NCI-H2171 (cell line): ENCODE results near the gene DEPP1.
A peak's percentile ranks its signal among the peaks of the same experiment; 100 is the strongest.

Source experiments
- DNase-seq: peaks from one replicate; lab custom pipeline; 2025; lab: John Stamatoyannopoulos, UW

The DEPP1 gene

GRCh38 chr10:44979281-44980191 lies 927 bp upstream of the DEPP1 start:
- DNase-seq = no peak

DNA sequence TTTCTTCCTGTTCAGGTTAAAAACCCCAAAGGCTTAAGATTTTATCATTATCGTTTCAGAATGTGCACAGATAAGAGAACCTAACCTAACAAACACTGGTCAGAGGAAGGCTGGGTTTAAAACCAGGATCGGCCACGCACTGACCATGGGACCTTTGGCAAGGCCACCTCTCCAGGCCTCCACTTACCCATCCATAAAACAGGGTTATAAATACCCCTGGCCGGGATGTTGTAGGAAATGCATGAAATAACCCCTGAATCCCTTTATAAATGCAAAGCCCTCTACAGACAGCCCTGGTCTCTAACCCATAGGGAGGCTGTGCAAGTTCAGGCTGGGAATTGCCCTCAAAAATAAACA lies 418 bp downstream of the DEPP1 start:
- DNase-seq = no peak

GRCh38 chr10:44977287-44978212 lies 1.1 kb downstream of the DEPP1 start:
- DNase-seq = no peak

- DNase-seq = no peak
These were observed 2.0 kb downstream of the DEPP1 start for GRCh38 chr10:44976352-44977198.

- peak; percentile 23 for DNase-seq
These were observed 2.9 kb downstream of the DEPP1 start for GRCh38 chr10:44975431-44976331.

DNA sequence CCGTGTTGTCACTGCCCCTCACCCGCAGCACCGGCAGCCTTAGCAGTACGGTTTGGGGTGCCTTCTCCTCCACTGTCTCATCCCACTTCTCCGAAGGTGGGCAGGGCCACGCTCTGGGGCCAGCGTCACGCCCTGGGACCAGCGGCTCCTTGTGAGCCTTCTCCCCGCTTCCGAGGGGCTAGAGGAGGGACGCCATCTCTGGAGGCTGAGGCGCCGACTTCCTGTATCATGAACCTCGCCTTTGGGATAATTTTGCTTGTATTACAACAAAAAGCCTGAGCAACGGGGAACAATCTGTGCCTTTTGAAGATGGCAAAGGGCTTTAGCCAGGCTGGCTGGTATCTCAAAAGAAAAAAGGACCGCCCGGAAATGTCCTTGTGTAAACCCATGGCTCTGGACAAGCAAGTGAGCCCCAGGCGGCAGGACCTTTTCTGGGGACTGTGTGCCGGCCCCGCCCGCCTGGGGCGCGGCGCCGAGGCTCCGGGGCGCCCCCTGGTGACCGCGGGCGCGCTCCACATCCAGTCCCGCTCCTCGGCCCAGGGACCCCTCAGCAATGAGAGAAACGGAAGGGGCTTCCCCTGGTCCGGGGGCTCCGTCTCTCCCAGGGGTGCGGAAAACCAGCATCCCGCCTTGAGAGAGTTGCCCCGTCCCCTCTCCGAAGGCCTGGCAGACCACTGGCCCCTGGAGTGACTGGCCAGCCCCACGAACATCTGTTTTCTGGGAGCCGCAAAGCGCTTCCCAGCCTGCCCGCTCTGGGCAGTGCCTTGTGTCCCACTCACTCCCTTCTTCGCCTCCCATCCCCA lies 3.8 kb downstream of the DEPP1 start:
- DNase-seq = peak; percentile 19

GRCh38 chr10:44974082-44974627 lies 4.5 kb downstream of the DEPP1 start:
- no peak for DNase-seq

- no peak for DNase-seq
These were observed 5.1 kb downstream of the DEPP1 start for GRCh38 chr10:44973323-44974081.

- no peak for DNase-seq
These were observed 5.7 kb downstream of the DEPP1 start for GRCh38 chr10:44972874-44973306.

DNA sequence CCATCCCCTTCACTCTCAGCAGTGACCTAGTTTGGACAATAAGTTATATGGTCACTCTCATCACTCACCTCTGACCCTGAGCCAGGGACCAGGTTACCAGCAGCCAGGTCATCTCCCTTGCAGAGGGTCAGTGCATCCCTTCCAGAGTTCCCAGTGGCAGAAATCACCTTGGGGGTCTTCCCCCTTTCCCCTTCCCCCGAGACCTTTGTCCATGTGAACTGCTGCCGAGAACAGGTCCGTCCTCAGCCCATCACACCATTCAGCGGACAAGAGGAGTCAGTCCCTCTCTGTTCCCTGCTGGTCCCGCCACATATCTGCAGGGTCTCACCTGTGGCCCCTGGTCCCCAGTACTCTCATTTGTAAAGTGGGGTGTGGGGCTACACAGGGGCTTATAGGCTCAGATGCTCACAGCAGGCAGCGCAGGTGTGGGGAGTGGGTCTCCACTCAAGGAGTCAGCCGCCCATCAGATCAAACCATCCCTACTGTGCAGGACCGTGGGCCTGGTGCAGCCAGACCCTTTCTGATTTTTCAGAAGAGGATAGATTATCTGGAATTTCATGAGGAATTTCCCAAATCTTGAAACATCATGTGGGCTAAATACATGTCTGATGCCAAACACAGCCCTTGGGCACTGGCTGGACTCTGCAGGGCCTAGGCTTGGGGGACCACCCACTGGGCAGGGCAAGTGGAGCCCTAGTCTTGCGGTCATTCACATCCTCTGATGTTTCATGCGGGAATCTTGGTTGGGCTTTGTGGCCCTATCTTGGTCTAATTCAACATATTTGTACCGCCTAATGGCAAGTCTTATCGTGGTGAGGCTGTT lies 6.5 kb downstream of the DEPP1 start:
- no peak for DNase-seq

- no peak for DNase-seq
These were observed 7.2 kb downstream of the DEPP1 start for GRCh38 chr10:44971434-44971833.

DNA sequence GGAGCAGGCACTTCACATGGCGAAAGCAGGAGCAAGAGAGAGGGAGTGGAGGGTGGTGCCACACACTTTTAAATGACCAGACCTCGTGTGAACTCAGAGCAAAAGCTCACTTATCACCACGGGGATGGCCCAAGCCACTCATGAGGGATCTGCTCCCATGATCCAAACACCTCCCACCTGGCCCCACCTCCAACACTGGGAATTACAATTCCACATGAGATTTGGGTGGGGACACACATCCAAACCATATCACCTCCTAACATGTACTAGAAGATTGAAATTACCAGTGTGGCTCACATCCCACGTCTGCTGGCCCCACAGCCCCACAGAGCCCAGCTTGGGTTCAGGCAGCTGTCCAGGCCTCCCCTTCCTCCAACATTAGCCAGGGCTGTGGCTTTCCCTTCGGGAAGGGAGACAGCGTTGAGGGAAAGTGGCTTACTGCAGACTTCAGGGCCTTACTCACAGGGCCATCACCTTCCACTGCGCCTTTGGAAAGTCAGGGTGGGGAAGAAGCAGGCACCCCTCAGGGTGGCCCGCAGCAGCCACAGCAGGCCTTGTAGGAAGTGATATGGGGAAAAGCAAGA lies 7.7 kb downstream of the DEPP1 start:
- DNase-seq = no peak

- no peak for DNase-seq
These were observed 8.8 kb downstream of the DEPP1 start for GRCh38 chr10:44969854-44970253.

GRCh38 chr10:44968500-44969400 lies 9.9 kb downstream of the DEPP1 start:
- no peak for DNase-seq

DNA sequence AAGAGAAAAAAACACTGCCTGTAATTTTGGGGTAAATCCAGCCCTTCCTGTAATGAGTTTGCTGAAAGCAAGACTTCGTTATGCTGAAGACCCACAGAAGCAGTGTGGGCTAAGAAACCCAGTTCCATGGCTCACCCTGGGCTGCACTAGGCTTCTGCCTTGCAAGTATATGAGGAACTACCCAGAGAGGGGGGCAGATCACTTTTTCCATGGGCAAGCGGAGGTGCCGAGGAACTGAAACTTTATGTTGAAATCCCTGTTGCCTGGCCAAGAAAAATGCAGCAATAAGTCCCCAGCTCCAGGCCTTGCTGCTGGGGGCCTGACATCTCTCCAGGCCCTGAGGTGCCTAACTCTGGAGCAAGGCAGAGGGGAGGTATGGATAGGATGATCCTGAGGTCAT lies 10.5 kb downstream of the DEPP1 start:
- DNase-seq = no peak

- no peak for DNase-seq
These were observed 11.0 kb downstream of the DEPP1 start for GRCh38 chr10:44967616-44968015.
